Measurements from ENCODE around the gene ASMTL. TPM values are rescaled to one million over a fixed set of nuclear protein-coding genes. Genes with fewer than 3 reads are reported as not detected.
"Not testable (repeated sequence)": the region's sequence is repeated elsewhere in the genome, so short reads cannot be mapped to it uniquely, and the experiment has no call there.

ASMTL gene
- total RNA-seq, 4 donors from 2014 or later = 9.5 to 23.9 (median 15.1) TPM

DNA sequence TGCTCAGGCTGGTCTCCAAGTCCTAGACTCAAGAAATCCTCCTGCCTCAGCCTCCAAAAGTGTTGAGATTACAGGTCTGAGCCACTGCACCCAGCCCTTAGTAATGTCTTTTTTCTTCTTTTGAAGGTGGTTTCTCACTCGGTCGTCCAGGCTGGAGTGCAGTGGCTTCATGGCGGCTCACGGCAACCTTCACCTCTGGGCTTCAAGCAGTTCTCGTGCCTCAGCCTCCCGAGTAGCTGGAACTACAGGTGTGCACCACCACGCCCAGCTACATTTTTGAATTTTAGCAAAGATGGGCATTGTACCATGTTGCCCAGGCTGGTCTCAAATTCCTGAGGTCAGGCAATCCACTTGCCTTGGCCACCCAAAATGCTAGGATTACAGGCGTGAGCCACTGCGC, 32.3 kb upstream of the ASMTL start:
- Histone ChIP-seq H3K4me1 (peaks cover 0 to 8% (median 0%) of the 10 kb centered on the region in 4 donors), H3K9me3 (no peaks in the 10 kb centered on the region), H3K27ac (no peak overlapping the region), H3K27me3 (no peaks in the 10 kb centered on the region), H3K4me3 (no peak overlapping the region), H3K36me3 (no peaks in the 10 kb centered on the region)
- TF ChIP-seq CTCF (IDR thresholded peaks at IDR 0.05) (no peak), POLR2A (IDR thresholded peaks at IDR 0.05) (no peak)
- peak in 2 of 3 donors; percentile 14 to 27 for DNase-seq

GRCh38 chrX:1484638-1485019, 31.9 kb upstream of the ASMTL start:
- Histone ChIP-seq H3K36me3 (no peaks in the 10 kb centered on the region), H3K27ac (no peak overlapping the region), H3K4me3 (no peak overlapping the region), H3K9me3 (no peaks in the 10 kb centered on the region), H3K4me1 (peaks cover 0 to 8% (median 0%) of the 10 kb centered on the region in 4 donors), H3K27me3 (no peaks in the 10 kb centered on the region)
- no peak for DNase-seq
- TF ChIP-seq POLR2A (IDR thresholded peaks at IDR 0.05) = no peak
- TF ChIP-seq CTCF (IDR thresholded peaks at IDR 0.05) = no peak

DNA sequence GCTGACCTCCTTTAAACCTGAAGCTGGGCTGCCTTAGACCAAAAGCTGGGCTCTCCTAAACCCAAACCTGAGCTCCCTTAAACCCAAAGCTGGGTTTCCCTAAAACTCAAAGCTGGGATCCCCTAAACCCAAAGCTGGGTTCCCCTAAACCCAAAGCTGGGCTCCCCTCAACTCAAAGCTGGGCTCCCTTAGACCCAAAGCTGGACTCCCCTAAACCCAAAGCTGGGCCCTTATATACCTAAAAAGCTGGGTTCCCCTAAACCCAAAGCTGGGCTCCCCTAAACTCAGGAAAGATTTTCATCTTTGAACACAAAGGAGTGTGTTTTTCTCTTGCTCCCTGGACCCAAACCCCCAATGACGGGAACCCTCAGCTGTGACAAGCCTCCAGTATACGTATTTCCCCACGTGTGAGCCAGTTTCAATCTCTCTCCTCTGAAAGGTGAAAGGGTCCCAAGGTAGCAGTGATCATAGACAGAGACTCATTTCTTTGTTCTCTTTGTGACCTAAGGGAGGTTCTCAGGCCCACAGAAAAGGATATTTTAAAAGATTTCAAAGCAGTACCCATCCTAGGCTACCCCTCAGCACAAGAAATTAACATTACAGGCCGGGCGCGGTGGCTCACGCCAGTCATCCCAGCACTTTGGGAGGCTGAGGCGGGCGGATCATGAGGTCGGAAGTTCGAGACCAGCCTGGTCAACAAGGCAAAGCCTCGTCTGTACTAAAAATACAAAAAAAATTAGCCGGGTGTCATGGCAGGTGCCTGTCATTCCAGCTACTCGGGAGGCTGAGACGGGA, 31.3 kb upstream of the ASMTL start:
- H3K36me3 ChIP-seq = no peaks in the 10 kb centered on the region
- H3K9me3 ChIP-seq = no peaks in the 10 kb centered on the region
- H3K4me1 ChIP-seq = peaks cover 0 to 8% (median 0%) of the 10 kb centered on the region in 4 donors
- H3K27me3 ChIP-seq = no peaks in the 10 kb centered on the region
- H3K4me3 ChIP-seq = no peak overlapping the region
- DNase-seq = peak in 2 of 3 donors; percentile 16 to 37
- H3K27ac ChIP-seq = peak overlapping the region in 1 of 4 donors; percentile 38
- TF ChIP-seq CTCF (IDR thresholded peaks at IDR 0.05) (no peak), POLR2A (IDR thresholded peaks at IDR 0.05) (no peak)

- H3K4me3 ChIP-seq = peak overlapping the region in 1 of 4 donors; percentile 20
- DNase-seq, H3K9me3 ChIP-seq, H3K27me3 ChIP-seq, H3K36me3 ChIP-seq, H3K4me1 ChIP-seq: not testable (repeated sequence)
- H3K27ac ChIP-seq = peak overlapping the region; percentile 63 to 80 (median 78)
Measured at GRCh38 chrX:1482530-1482928, 29.8 kb upstream of the ASMTL start.

DNA sequence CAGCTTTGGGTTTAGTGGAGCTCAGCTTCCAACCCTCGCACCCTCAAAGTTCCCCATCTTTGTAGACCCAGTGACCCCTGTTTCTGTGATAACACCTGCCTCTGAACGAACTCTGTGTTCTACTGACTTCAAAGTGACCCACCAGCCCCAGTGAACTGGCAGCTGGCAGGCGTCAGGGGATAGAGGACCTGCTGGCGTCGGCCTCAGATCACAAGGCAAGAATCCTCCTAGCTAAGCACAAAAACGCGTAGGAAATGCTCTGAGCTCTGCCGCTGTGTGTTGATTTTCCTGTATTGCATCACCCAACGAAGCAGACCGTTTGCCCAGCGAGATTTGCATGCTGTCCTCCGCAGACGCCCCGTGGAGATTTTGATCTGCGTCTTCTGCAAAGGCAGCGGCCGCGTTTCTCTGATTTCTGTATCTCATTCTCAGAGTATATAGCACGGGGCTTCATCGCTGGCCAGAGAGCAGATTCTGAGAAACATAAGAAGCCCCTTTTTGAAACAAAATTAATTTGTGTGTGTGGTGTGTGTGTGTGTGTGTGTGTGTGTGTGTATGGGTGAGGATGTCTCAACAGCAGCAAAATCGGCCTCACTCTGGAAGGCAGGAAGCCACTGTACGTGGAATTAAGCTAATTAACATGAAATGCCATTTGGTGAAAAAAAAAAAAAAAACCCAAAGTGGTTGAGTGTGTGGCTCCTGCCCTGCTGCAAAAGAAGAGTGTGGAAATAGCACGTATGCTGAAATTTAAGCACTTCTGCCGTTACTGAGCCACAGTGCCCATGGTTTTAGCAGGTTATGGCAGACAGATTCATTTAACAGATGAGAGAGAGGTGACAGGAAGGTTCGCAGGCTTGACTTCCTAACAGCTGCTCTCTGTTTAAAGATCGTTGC, 29.2 kb upstream of the ASMTL start:
- peaks cover 0 to 8% (median 0%) of the 10 kb centered on the region in 4 donors for H3K4me1 ChIP-seq
- H3K9me3 ChIP-seq = no peaks in the 10 kb centered on the region
- TF ChIP-seq POLR2A (IDR thresholded peaks at IDR 0.05) = no peak
- TF ChIP-seq CTCF (IDR thresholded peaks at IDR 0.05) = peak in 1 of 6 experiments; percentile 13
- no peaks in the 10 kb centered on the region for H3K36me3 ChIP-seq
- peak overlapping the region; percentile 63 to 80 (median 78) for H3K27ac ChIP-seq
- DNase-seq = peak; percentile 49 to 90 (median 80)
- no peaks in the 10 kb centered on the region for H3K27me3 ChIP-seq
- peak overlapping the region in 2 of 4 donors; percentile 12 to 20 for H3K4me3 ChIP-seq
